HG02763 (cell line): ENCODE data around the gene EBF3.

Experiments
- ATAC-seq: cut with Tn5 transposase; IDR thresholded peaks from one replicate; pipeline ENCODE4 v1.9.1; 2021; ENCODE audit warnings: mild to moderate bottlenecking, moderate library complexity; ENCODE audit not compliant: unreplicated experiment

Gene EBF3

GRCh38 chr10:129894698-129895097 lies 69.4 kb downstream of the EBF3 start:
- no peak for ATAC-seq

GRCh38 chr10:129893104-129894089 lies 70.7 kb downstream of the EBF3 start:
- ATAC-seq = no peak

- no peak for ATAC-seq
Observed at GRCh38 chr10:129892548-129893052, 71.5 kb downstream of the EBF3 start.

- no peak for ATAC-seq
Observed at GRCh38 chr10:129891806-129892205, 72.3 kb downstream of the EBF3 start.

DNA sequence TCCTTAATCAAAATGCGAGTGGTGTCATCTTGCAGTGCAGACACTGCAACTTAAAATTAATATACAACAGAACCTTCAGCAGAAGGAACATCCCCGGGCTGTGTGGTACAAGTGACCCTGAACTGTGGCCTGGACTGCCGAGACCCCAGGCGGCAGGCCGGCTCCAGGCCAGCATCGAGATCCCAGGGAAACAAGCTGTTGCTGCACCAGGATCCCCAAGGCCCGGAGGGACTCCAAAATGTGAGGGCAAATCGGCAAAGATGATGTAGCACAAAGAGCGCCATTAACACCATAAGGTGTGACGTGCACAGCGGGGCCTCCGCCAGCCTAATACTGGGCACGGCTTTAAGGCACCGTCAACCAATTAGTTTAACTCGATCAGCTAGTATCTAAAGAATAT lies 73.9 kb downstream of the EBF3 start:
- ATAC-seq = no peak

DNA sequence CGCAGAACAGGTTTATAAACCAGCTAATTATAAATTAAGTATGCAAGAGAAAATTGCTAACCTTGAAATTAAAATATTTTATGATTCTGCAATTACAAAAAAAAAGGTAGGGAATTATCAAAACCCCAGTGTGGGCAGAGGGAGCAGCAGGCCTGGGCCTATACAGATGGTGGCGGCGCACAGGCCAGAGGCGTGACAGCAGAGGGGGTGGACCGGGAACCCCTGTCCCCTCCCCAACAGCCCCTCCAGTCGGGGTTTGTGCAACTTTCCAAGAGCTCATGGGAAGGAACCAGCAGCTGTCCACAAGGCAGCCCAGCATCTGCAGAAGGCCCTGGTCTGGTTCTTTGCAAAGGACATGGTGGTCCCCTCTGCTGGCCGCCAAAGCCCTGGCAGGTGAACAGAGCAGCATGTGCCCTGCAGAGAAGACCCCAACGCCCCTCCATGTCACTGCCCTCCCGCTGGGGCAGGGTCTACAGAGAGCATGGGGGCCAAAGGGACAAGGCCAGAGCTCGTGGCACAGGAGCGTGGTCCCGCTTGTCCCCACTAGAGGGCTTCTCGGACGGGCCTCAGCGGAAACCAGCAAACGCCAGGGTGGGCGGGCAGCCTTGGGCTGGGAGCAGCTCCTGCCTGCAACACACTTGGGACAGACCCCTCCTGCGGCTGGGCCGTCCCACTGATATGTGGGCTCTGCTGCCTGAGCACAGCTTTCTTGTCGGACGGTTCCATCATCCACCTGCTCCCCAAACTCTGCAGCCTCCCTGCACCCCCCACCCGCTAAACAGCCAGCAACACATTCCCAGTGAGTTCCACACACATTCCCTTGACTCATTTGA lies 75.1 kb downstream of the EBF3 start:
- ATAC-seq = no peak

- no peak for ATAC-seq
Observed at GRCh38 chr10:129887986-129888783, 75.9 kb downstream of the EBF3 start.

- no peak for ATAC-seq
Observed at GRCh38 chr10:129887381-129887905, 76.6 kb downstream of the EBF3 start.

- no peak for ATAC-seq
Observed at GRCh38 chr10:129886263-129886662, 77.8 kb downstream of the EBF3 start.

DNA sequence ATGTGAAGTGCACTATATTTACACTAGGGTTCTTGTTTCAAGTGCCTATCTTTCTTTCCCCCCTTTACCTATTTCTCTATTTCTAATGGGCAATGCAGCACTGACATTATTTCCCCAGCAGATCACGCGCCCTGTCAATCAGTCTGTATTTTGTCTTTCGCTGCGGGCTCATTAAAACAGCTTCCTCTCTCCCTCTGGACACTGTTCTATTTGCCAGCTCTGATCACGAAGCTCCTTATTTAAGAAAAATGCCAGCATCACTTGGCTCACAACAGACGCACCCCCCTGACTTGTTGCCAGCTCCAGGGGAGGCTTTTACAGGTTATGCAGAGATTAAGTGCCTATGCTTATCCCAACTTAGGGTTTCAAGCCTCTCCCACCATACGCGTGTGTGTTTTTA lies 78.5 kb downstream of the EBF3 start:
- no peak for ATAC-seq

DNA sequence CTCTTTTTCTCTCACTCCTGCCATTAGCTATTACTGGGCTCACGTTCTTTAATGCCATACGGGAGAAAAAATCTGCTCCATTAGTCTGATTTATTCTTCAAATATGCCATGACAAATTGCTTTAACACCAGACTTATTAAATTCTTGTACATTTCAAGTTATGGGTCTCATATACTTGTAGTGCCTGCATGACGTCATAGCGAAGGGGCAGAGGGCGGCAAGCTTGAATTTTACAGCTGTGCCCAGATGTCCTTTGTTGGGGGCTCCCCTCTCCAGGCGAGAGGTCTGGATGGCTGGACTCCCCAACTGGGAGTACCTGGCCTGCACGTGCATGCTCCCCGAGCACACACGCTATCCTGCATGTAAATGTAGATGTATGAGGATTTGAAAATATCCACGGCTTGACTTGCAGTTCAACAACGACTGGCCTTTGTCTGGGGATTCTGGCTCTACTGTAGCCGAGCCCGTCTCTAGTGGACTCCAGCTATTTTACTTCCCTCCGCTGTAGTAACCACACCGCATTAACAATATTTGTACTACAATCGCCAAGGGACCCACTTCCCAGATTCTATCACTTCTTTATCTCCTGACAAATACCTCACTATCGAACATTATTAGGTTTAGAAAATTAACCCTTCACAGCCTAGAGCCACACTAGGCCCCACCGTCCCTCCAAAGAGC lies 79.5 kb downstream of the EBF3 start:
- no peak for ATAC-seq

GRCh38 chr10:129883626-129884397 lies 80.3 kb downstream of the EBF3 start:
- ATAC-seq = no peak

DNA sequence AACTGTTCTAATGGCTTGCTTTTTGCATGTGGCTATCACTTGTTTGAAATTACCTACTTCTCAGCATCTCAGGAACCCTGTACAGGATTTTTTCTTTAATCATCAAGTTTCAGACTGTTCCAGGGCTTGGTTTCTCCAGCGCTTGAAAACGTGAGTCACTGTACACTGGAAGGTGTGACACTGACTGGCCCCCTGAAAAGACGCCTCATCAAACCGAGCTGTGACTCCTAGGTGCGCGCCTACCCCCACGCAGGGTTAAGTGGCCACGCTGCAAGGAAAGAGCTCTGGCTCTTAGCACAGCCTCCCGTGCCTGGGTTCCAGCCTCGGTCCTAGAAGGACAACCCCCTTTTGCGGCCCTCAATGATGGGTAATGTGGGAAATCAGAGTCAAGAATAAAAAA lies 81.0 kb downstream of the EBF3 start:
- ATAC-seq = no peak

GRCh38 chr10:129882291-129883010 lies 81.6 kb downstream of the EBF3 start:
- ATAC-seq = no peak

- no peak for ATAC-seq
Observed at GRCh38 chr10:129881641-129882040, 82.4 kb downstream of the EBF3 start.

DNA sequence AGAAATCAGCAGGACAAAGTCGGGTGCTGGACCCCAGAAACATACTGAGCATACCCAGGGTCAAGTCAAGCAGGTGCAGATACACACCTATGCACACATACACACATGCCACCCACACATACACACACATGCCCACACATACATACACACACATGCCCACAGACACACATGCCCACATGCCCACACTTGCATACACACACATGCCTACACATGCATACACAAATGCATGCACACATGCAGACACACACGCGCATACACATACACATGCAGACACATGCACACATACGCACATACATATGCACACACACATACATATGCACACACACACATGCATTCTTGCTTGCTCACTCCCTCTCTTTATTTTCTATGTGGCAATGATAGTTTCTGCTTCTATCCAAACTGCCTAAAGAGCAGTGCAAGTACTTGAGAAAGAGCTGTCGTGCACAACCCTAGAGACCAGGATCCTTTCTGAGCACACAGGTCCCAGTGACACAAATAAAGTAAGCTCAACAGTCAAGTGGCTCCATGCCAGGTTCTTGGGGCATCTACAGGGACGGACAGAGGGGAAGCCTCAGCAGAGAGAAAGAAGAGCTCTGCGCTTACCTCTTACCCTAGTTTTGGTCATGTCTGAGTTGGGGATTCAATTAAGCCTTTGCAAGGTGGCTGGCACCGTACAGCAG lies 83.7 kb downstream of the EBF3 start:
- ATAC-seq = no peak

GRCh38 chr10:129879655-129880054 lies 84.4 kb downstream of the EBF3 start:
- no peak for ATAC-seq

DNA sequence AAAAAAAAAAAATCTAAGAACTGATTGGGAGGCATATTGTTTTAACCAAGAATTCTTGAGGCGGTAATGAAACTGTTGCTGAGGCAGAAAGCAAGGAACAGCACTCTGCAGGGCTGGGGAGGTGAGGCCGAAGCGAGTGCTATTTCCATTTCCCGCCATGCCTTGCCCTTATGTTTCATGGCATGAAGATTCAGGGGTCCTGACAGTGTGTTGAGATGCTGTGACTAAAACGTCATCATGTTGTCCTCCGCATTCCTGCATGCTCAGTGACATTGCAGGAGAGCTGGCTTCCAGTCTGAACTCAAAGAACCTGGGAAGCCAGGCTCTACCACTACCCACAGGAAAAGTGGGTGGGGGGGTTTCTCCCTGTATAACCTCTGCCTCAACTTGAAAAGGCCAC lies 85.2 kb downstream of the EBF3 start:
- ATAC-seq = no peak
